ENCODE results near the gene HDDC3.

DNA sequence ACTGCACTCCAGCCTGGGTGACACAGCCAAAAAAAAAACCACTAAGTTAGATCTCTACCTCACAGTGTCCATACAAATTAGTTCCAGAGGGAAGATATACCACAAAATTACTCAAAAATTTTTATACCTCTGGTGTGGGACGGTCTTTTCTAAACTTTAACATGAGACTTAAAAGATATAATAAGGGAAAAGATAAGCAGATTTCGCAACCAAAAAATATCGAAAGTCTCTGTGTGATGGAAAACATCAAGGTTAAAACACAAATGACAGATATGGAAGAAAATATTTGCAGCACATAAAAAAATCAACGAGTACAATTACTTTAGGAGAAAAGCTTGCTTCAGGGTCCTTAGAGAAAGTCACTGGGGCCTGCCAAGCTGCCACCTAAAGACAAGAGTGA lies 10.5 kb downstream of the HDDC3 start:
- TF ChIP-seq CTCF (IDR thresholded peaks at IDR 0.05; ENCODE audit: insufficient read depth, low read depth, low read length) (no peak), EZH2 (IDR thresholded peaks at IDR 0.05; ENCODE audit: insufficient read depth, low read length) (no peak)
